ENCODE data around the gene SYNM. TPM values are rescaled to one million over a fixed set of nuclear protein-coding genes. Genes with fewer than 3 reads are reported as not detected.

The SYNM gene
- total and polyA plus RNA-seq, 5 donors from 2014 or later: 0.13 to 1.8 (median 0.41) TPM; not detected in 2

DNA sequence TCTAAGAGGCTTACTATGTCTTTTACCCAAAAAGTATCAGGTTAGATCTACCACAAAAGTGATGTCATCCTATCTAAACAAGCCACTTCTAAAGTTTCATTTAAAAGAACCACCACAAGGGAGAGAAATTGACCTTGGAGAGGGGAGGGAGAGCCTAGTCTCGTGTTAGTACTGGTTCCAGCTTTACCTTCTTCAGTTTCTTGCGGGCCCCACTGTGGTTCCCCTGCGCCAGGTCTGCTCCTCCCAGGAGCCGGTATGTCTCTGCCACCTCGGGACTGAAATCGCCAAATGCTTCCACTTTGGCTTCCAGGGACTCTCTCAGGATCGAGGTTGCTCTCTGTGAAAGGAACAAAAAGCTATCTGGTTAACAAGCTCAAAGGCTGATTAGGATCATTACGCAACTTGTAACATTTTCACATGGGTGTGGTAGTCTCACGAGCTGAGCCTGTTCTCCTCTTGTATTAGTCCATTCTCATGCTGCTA is 51.1 kb downstream of the SYNM start:
- Histone ChIP-seq H3K9me3 (ENCODE audit: control insufficient read depth in 2 of 2, low read length in 2 of 2) (no peaks in the 10 kb centered on the region), H3K27me3 (ENCODE audit: control insufficient read depth, insufficient read depth, low read length) (no peaks in the 10 kb centered on the region), H3K27ac (ENCODE audit: insufficient read depth, low read length, poor library complexity, severe bottlenecking) (no peak overlapping the region), H3K4me3 (ENCODE audit: low read depth, low read length) (no peak overlapping the region), H3K36me3 (ENCODE audit: control insufficient read depth, insufficient read depth, low read length) (no peaks in the 10 kb centered on the region), H3K4me1 (ENCODE audit: control insufficient read depth, insufficient read depth, low read length, poor library complexity, severe bottlenecking) (no peaks in the 10 kb centered on the region)
- peaks cover 0 to 4% (median 0%) of the 10 kb centered on the region in 7 donors for H3K9me3 Mint-ChIP-seq
- H3K27ac Mint-ChIP-seq: no peak overlapping the region
- peaks cover 5% of the 10 kb centered on the region for H3K36me3 Mint-ChIP-seq
- no peak overlapping the region for H3K4me3 Mint-ChIP-seq
- peaks cover 4% of the 10 kb centered on the region for H3K27me3 Mint-ChIP-seq
- H3K4me1 Mint-ChIP-seq: no peaks in the 10 kb centered on the region
- DNase-seq (no peak), ATAC-seq (ENCODE audit: low read depth in 2 of 2) (no peak)

DNA sequence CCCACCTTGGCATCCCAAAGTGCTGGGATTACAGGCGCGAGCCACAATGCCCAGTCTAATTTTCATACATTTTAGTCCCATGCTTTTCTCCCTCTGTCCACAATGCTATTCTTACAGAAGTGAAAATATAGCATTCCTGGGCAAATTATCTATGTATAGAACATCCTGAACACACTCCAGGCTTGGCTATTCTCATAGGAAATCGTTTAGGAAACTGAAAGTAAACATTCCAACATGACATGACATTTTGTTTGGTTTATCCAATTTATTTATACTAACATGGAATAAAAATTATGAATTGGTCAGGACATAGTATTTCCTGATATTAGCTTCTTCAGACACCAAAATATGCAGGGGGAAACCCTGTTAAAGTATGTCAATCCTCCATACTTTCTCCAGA is 52.6 kb downstream of the SYNM start:
- peak overlapping the region in 1 of 4 donors; percentile 2 for H3K4me3 Mint-ChIP-seq
- H3K4me1 Mint-ChIP-seq: no peaks in the 10 kb centered on the region
- ATAC-seq (ENCODE audit: low read depth in 2 of 2): no peak
- peaks cover 4% of the 10 kb centered on the region for H3K27me3 Mint-ChIP-seq
- H3K27me3 ChIP-seq (ENCODE audit: control insufficient read depth, insufficient read depth, low read length): no peaks in the 10 kb centered on the region
- peaks cover 5% of the 10 kb centered on the region for H3K36me3 Mint-ChIP-seq
- no peaks in the 10 kb centered on the region for H3K36me3 ChIP-seq (ENCODE audit: control insufficient read depth, insufficient read depth, low read length)
- no peak for DNase-seq
- H3K27ac ChIP-seq (ENCODE audit: insufficient read depth, low read length, poor library complexity, severe bottlenecking): no peak overlapping the region
- no peaks in the 10 kb centered on the region for H3K9me3 ChIP-seq (ENCODE audit: control insufficient read depth in 2 of 2, low read length in 2 of 2)
- H3K4me1 ChIP-seq (ENCODE audit: control insufficient read depth, insufficient read depth, low read length, poor library complexity, severe bottlenecking): no peaks in the 10 kb centered on the region
- H3K9me3 Mint-ChIP-seq: peaks cover 0 to 4% (median 0%) of the 10 kb centered on the region in 7 donors
- H3K27ac Mint-ChIP-seq: no peak overlapping the region
- H3K4me3 ChIP-seq (ENCODE audit: low read depth, low read length): no peak overlapping the region

DNA sequence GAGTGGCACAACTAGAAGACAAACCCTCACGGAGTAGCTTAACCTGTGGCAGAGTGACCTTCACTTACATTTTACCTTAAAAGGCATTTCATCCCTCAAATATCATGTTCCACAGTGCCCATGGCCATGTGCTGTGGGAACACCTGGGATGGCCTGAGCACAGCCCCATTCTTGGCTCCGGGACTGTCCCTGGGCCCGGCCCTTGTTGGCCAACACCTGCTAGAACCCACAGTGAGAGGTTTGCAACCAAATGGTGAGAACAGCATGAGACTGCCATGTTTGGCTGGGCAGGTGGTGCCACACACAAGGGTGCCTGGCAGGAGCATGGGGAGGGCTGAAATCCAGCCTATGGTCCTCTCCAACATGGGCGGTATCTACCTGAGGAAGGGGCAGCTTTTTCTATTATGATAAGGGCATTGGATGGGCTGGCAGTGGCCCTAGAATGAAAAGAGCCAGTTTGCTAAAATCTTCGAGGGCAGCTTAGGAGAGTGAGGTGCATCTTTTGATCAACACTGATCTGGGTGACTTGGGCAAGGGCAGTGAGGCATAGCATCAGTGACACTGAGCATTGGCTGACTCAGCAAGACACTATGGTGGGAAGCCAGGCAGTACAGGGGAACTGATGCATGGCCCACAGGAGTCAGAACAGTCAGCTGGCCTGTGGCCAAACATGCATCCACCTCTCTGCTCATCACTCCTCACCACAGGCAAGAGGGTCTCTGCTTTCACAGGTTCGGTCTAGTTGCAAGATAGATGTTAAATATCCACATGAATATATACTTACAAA is 53.9 kb downstream of the SYNM start:
- H3K27ac ChIP-seq (ENCODE audit: insufficient read depth, low read length, poor library complexity, severe bottlenecking): no peak overlapping the region
- H3K4me3 Mint-ChIP-seq: no peak overlapping the region
- H3K27me3 Mint-ChIP-seq: peaks cover 4% of the 10 kb centered on the region
- H3K4me1 ChIP-seq (ENCODE audit: control insufficient read depth, insufficient read depth, low read length, poor library complexity, severe bottlenecking): no peaks in the 10 kb centered on the region
- H3K9me3 ChIP-seq (ENCODE audit: control insufficient read depth in 2 of 2, low read length in 2 of 2): no peaks in the 10 kb centered on the region
- no peak overlapping the region for H3K4me3 ChIP-seq (ENCODE audit: low read depth, low read length)
- DNase-seq (no peak), ATAC-seq (ENCODE audit: low read depth in 2 of 2) (no peak)
- H3K36me3 ChIP-seq (ENCODE audit: control insufficient read depth, insufficient read depth, low read length): no peaks in the 10 kb centered on the region
- H3K27me3 ChIP-seq (ENCODE audit: control insufficient read depth, insufficient read depth, low read length): no peaks in the 10 kb centered on the region
- H3K36me3 Mint-ChIP-seq: peaks cover 5% of the 10 kb centered on the region
- H3K9me3 Mint-ChIP-seq: peaks cover 0 to 4% (median 0%) of the 10 kb centered on the region in 7 donors
- H3K4me1 Mint-ChIP-seq: peaks cover 0 to 9% (median 4%) of the 10 kb centered on the region in 4 donors
- H3K27ac Mint-ChIP-seq: no peak overlapping the region

DNA sequence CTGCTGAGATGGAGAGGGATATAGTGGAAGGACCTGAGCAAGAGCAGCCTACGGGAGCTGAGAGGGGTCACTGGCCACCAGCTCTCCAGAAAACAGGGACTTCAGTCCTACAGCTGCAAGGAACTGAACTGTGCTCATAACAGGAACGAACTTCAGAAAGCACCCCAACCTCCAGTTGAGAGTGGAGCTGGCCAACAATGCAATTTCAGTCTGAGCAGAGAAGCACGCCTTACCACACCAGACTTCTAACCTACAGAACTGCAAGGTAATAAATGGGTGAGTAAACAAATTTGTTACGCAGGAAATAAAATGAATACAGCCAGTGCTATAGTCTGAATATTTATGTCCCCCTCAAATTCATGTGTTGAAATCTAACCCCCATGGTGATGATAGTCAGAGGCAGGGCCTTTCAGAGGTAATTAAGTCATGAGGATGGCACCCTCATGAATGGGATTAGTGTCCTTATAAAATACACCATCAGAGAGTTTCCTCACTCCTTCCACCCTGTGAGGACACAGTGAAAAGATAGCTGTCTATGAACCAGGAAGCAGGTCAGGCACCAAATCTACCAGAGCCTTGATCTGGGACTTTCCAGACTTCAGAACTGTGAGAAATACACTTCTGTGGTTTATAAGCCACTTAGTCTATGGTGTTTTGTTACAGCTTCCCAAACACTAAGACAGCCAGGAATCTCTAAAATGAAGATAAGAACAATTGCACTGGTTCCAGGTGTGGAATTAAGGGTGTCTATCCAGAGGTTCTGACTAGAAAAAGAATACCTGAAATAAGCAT is 58.6 kb downstream of the SYNM start:
- no peak overlapping the region for H3K4me3 Mint-ChIP-seq
- ATAC-seq (ENCODE audit: low read depth in 2 of 2): no peak

GRCh38 chr15:99164119-99164518 is 59.2 kb downstream of the SYNM start:
- Histone ChIP-seq H3K36me3 (ENCODE audit: control insufficient read depth, insufficient read depth, low read length) (no peaks in the 10 kb centered on the region), H3K4me3 (ENCODE audit: low read depth, low read length) (no peak overlapping the region), H3K9me3 (ENCODE audit: control insufficient read depth in 2 of 2, low read length in 2 of 2) (no peaks in the 10 kb centered on the region), H3K4me1 (ENCODE audit: control insufficient read depth, insufficient read depth, low read length, poor library complexity, severe bottlenecking) (no peaks in the 10 kb centered on the region), H3K27me3 (ENCODE audit: control insufficient read depth, insufficient read depth, low read length) (no peaks in the 10 kb centered on the region), H3K27ac (ENCODE audit: insufficient read depth, low read length, poor library complexity, severe bottlenecking) (no peak overlapping the region)
- DNase-seq (no peak), ATAC-seq (ENCODE audit: low read depth in 2 of 2) (no peak)
- Mint-ChIP-seq H3K4me1 (peaks cover 0 to 11% (median 5%) of the 10 kb centered on the region in 4 donors), H3K27ac (no peak overlapping the region), H3K27me3 (no peaks in the 10 kb centered on the region), H3K4me3 (no peak overlapping the region), H3K36me3 (peaks cover 4% of the 10 kb centered on the region), H3K9me3 (peaks cover 0 to 2% (median 0%) of the 10 kb centered on the region in 7 donors)

More for the DNA sequence above, 58.6 kb downstream of the SYNM start:
- Mint-ChIP-seq H3K9me3 (peaks cover 0 to 2% (median 0%) of the 10 kb centered on the region in 7 donors), H3K4me1 (peaks cover 0 to 11% (median 5%) of the 10 kb centered on the region in 4 donors), H3K36me3 (peaks cover 5% of the 10 kb centered on the region), H3K27me3 (no peaks in the 10 kb centered on the region), H3K27ac (peak overlapping the region in 1 of 3 donors; percentile 27)
- Histone ChIP-seq H3K27me3 (ENCODE audit: control insufficient read depth, insufficient read depth, low read length) (no peaks in the 10 kb centered on the region), H3K36me3 (ENCODE audit: control insufficient read depth, insufficient read depth, low read length) (no peaks in the 10 kb centered on the region), H3K27ac (ENCODE audit: insufficient read depth, low read length, poor library complexity, severe bottlenecking) (no peak overlapping the region), H3K4me1 (ENCODE audit: control insufficient read depth, insufficient read depth, low read length, poor library complexity, severe bottlenecking) (no peaks in the 10 kb centered on the region), H3K9me3 (ENCODE audit: control insufficient read depth in 2 of 2, low read length in 2 of 2) (no peaks in the 10 kb centered on the region), H3K4me3 (ENCODE audit: low read depth, low read length) (no peak overlapping the region)
- DNase-seq: no peak

GRCh38 chr15:99165020-99165790 is 60.3 kb downstream of the SYNM start:
- Mint-ChIP-seq H3K27ac (no peak overlapping the region), H3K36me3 (no peaks in the 10 kb centered on the region), H3K4me1 (peaks cover 0 to 11% (median 5%) of the 10 kb centered on the region in 4 donors), H3K4me3 (no peak overlapping the region), H3K27me3 (no peaks in the 10 kb centered on the region), H3K9me3 (peaks cover 0 to 1% (median 0%) of the 10 kb centered on the region in 7 donors)
- no peak overlapping the region for H3K4me3 ChIP-seq (ENCODE audit: low read depth, low read length)
- H3K36me3 ChIP-seq (ENCODE audit: control insufficient read depth, insufficient read depth, low read length): no peaks in the 10 kb centered on the region
- no peak overlapping the region for H3K27ac ChIP-seq (ENCODE audit: insufficient read depth, low read length, poor library complexity, severe bottlenecking)
- H3K4me1 ChIP-seq (ENCODE audit: control insufficient read depth, insufficient read depth, low read length, poor library complexity, severe bottlenecking): no peaks in the 10 kb centered on the region
- DNase-seq (no peak), ATAC-seq (ENCODE audit: low read depth in 2 of 2) (no peak)
- H3K27me3 ChIP-seq (ENCODE audit: control insufficient read depth, insufficient read depth, low read length): no peaks in the 10 kb centered on the region
- no peaks in the 10 kb centered on the region for H3K9me3 ChIP-seq (ENCODE audit: control insufficient read depth in 2 of 2, low read length in 2 of 2)

DNA sequence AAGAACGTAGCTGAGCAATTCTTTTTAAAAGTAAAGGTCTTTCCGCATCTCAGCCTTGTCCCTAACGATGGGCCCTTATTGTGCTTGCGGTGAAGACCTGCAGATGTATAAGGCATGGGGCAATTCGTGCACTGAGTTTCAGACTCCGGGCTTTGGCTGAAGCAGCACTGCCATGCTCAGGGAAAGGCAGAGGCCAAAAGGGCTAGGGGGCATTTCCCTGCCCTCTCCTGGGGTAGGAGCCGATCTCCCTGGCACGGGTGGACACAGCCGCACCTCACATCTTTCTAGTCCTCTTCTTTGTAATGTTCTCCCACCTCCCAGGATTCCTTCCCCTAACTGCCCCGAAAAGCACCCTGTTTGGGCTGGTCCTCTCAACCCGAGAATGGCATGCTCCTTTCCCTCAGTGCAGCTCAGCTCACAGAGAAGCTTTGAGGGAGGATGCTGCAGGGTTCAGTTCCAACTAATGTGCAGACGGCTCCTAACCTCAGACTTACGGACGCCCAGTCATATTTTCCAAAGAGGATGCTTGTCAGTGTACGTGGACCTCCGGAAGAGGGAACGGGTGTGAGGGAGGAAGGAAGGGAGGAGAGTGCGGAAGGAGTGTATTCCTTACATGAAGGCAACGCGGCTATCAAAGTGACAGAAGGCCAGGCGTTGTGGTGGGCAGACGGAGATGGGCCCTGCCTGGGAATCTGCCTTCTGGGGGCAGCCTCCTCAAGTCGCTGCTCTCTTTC is 61.2 kb downstream of the SYNM start:
- H3K36me3 Mint-ChIP-seq: no peaks in the 10 kb centered on the region
- peaks cover 0 to 11% (median 5%) of the 10 kb centered on the region in 4 donors for H3K4me1 Mint-ChIP-seq
- Histone ChIP-seq H3K36me3 (ENCODE audit: control insufficient read depth, insufficient read depth, low read length) (no peaks in the 10 kb centered on the region), H3K4me1 (ENCODE audit: control insufficient read depth, insufficient read depth, low read length, poor library complexity, severe bottlenecking) (no peaks in the 10 kb centered on the region), H3K27ac (ENCODE audit: insufficient read depth, low read length, poor library complexity, severe bottlenecking) (no peak overlapping the region), H3K9me3 (ENCODE audit: control insufficient read depth in 2 of 2, low read length in 2 of 2) (no peaks in the 10 kb centered on the region), H3K4me3 (ENCODE audit: low read depth, low read length) (no peak overlapping the region), H3K27me3 (ENCODE audit: control insufficient read depth, insufficient read depth, low read length) (no peaks in the 10 kb centered on the region)
- H3K27ac Mint-ChIP-seq: no peak overlapping the region
- ATAC-seq (ENCODE audit: low read depth in 2 of 2): no peak
- DNase-seq: no peak
- no peak overlapping the region for H3K4me3 Mint-ChIP-seq
- H3K9me3 Mint-ChIP-seq: peaks cover 0 to 1% (median 0%) of the 10 kb centered on the region in 7 donors
- H3K27me3 Mint-ChIP-seq: no peaks in the 10 kb centered on the region

Data from CD4-positive, CD25-positive, alpha-beta regulatory T cell (primary cell).